Measurements from ENCODE around the gene DIAPH1.
A peak's percentile ranks its signal among the peaks of the same experiment; 100 is the strongest.

Gene DIAPH1

DNA sequence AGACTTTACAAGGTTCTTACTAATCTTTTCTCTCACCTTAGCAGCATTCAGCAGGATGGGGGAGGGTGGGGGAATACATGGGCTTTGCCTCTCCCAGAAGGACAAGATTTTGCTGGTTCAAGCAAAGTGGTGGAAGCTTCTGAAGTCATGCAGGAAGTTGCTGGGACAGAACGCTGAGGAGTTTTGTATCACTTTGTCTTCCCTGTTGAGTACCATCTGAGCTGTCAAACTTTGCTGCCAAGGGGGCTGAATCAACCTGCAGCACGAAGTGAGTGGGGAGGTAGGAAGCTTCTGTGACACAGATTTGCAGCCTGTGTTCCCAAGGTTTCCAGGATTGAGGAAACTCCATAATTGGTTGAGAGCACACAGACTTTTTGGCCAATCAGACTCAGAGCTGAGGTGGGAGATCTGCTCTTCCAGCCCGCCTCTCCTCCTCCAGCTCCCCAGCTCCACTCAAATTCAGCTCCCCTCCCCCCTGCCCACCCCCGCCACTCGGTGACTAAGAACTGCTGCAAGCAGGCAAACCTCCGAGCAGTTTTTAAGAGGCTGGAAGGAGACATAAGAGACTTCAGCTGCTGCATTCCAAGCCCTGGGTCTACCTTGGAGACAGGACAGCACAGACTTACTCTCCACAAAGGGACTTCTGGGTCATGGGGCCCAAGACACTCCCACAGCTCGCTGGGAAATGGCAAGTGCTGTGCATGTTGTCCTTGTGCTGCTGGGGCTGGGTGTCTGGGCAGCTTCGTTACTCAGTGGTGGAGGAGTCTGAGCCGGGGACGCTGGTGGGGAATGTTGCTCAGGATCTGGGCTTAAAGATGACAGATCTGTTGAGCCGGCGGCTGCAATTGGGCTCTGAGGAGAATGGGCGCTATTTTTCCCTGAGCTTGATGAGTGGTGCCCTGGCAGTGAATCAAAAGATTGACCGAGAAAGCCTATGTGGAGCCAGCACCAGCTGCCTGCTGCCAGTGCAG is 129.9 kb downstream of the DIAPH1 start, which contains the start of gene PCDHGC5:
PCDHGC5 (plus strand) TSS at position 491 of the 971 bp plus-strand sequence; CDS start at position 651, 160 bp downstream.
- no peak for FAIRE-seq

GRCh38 chr5:141487131-141487530 is 131.7 kb downstream of the DIAPH1 start:
- FAIRE-seq = no peak
- no peak for DNase-seq (ENCODE audit: insufficient read length, low spot score)

More for the DNA sequence above, 129.9 kb downstream of the DIAPH1 start, which contains the start of gene PCDHGC5:
- DNase-seq (ENCODE audit: insufficient read length, low spot score) = no peak

- no peak for DNase-seq (ENCODE audit: insufficient read length, low spot score)
- FAIRE-seq = no peak
These were observed 132.7 kb downstream of the DIAPH1 start for GRCh38 chr5:141486091-141486490.

GRCh38 chr5:141485321-141486055 is 133.3 kb downstream of the DIAPH1 start:
- FAIRE-seq (no peak), DNase-seq (ENCODE audit: insufficient read length, low spot score) (no peak)

DNA sequence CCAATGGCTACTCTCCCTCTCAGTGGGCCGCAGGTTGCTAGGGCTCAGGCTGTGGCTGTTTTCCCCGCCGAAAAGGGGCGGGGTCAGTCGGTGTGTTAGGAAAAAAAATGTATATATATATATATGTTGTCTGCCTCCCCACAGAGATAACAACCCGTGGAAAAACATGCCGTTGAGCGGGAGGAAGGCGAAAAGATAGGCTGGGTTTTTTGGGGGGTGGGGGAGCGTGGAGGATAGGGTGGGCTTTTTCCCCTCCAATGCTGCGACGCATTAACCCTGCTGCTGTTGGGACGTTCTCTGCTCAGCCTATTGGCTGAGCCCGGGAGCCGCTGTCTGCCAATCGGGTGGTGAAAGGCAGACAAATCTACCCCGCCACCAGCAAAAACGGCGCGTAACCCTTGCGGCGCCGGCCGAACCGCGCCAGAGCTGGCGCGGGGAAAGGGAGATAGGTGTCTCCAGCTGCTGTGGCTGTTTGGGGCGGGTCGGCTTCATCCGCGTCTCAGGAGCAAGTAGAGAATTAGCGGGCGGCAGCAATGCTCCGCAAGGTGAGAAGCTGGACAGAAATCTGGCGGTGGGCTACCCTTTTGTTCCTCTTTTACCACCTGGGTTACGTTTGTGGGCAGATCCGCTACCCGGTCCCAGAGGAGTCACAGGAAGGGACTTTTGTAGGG is 134.0 kb downstream of the DIAPH1 start, which contains the start of gene PCDHGC4:
PCDHGC4 (plus strand) TSS at position 390 of the 671 bp plus-strand sequence; CDS start at position 534, 144 bp downstream.
- DNase-seq (ENCODE audit: insufficient read length, low spot score) (no peak), FAIRE-seq (no peak)

GRCh38 chr5:141484310-141484640 is 134.5 kb downstream of the DIAPH1 start:
- FAIRE-seq (no peak), DNase-seq (ENCODE audit: insufficient read length, low spot score) (no peak)

GRCh38 chr5:141483902-141484301 is 134.9 kb downstream of the DIAPH1 start:
- DNase-seq (ENCODE audit: insufficient read length, low spot score) (no peak), FAIRE-seq (no peak)

GRCh38 chr5:141479776-141480175 is 139.0 kb downstream of the DIAPH1 start:
- no peak for FAIRE-seq
- DNase-seq (ENCODE audit: insufficient read length, low spot score) = no peak

- FAIRE-seq (no peak), DNase-seq (ENCODE audit: insufficient read length, low spot score) (no peak)
These were observed 140.4 kb downstream of the DIAPH1 start for GRCh38 chr5:141478321-141478945.

DNA sequence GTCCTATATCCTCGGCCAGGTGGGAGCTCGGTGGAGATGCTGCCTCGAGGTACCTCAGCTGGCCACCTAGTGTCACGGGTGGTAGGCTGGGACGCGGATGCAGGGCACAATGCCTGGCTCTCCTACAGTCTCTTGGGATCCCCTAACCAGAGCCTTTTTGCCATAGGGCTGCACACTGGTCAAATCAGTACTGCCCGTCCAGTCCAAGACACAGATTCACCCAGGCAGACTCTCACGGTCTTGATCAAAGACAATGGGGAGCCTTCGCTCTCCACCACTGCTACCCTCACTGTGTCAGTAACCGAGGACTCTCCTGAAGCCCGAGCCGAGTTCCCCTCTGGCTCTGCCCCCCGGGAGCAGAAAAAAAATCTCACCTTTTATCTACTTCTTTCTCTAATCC is 141.0 kb downstream of the DIAPH1 start:
- DNase-seq (ENCODE audit: insufficient read length, low spot score) = no peak
- no peak for FAIRE-seq

- DNase-seq (ENCODE audit: insufficient read length, low spot score) (no peak), FAIRE-seq (no peak)
These were observed 141.7 kb downstream of the DIAPH1 start for GRCh38 chr5:141477044-141477575.

DNA sequence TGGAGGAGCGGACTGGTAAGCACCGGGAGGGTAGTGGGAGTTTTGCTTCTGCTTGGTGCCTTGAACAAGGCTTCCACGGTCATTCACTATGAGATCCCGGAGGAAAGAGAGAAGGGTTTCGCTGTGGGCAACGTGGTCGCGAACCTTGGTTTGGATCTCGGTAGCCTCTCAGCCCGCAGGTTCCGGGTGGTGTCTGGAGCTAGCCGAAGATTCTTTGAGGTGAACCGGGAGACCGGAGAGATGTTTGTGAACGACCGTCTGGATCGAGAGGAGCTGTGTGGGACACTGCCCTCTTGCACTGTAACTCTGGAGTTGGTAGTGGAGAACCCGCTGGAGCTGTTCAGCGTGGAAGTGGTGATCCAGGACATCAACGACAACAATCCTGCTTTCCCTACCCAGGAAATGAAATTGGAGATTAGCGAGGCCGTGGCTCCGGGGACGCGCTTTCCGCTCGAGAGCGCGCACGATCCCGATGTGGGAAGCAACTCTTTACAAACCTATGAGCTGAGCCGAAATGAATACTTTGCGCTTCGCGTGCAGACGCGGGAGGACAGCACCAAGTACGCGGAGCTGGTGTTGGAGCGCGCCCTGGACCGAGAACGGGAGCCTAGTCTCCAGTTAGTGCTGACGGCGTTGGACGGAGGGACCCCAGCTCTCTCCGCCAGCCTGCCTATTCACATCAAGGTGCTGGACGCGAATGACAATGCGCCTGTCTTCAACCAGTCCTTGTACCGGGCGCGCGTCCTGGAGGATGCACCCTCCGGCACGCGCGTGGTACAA is 142.5 kb downstream of the DIAPH1 start:
- FAIRE-seq = peak; percentile 13
- DNase-seq (ENCODE audit: insufficient read length, low spot score) = peak; percentile 60

DNA sequence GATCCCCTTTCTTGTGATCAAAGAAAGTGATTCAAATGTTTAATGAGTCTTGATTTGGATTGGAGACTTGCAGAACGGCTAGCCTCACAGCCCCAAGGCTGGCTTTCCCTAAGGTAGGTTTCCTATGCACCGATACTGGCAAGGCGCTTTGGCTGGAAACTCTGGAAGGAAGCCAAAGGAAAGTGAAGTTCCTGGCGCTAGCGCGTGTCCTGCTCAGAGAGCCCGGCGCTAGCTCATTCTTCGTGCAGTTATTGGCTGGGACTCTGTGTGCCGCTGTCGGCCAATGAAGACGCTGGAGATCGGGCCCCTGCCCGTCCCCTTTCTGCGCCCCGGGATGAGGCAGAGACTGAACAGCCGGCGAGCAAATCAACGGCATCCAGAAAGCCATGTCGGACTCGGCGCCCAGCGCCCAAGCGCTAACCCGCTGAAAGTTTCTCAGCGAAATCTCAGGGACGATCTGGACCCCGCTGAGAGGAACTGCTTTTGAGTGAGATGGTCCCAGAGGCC is 143.1 kb downstream of the DIAPH1 start, which contains the start of gene PCDHGC3:
PCDHGC3 (plus strand) TSS at position 342 of the 507 bp plus-strand sequence; CDS start at position 493, 151 bp downstream.
- FAIRE-seq (no peak), DNase-seq (ENCODE audit: insufficient read length, low spot score) (peak; percentile 93)

DNA sequence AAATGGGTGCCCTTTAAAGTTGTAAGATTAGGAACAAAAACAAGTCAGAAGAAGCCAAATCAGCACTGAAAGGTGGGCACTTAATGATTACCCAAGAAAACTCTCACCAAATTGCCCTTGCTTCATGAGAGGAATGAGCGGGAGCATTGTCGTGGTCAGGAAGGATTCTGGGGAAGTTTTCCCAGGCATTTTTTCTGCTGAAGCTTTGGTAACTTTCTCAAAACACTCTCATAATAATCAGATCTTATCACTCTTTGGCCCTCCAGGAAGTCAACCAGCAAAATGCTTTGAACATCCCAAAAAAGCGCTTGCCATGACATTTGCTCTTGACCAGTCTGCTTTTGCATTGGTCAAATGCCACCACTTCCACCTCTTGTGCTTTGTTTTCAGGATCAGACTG is 153.4 kb downstream of the DIAPH1 start:
- FAIRE-seq (no peak), DNase-seq (ENCODE audit: insufficient read length, low spot score) (no peak)

Data from HTR-8/SVneo (cell line).